Activated T-cell treated with anti-CD3 and anti-CD28 coated beads for 48 hours (primary cell): Measurements from ENCODE around the gene CLIP1.

Source experiments
- DNase-seq: peaks from one replicate; pipeline ENCODE4 v3.0.0-alpha.2; 2020; ENCODE audit warnings: low read depth

The CLIP1 gene

DNA sequence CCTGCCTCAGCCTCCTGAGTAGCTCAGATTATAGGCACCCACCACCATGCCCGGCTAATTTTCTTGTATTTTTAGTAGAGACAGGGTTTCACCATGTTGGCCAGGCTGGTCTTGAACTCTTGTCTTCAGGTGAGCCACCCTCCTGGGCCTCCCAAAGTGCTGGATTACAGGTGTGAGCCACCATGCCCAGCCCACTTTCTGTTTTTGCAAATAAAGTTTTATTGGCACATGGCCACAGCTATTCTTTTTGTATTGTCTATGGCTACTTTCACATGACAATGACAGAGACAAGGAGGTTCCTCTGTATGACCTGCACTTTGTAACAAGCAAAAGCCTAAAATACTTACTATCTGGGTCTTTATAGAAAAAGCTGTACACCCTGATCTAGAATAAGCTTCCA lies 176.9 kb downstream of the CLIP1 start:
- DNase-seq, result no peak

DNA sequence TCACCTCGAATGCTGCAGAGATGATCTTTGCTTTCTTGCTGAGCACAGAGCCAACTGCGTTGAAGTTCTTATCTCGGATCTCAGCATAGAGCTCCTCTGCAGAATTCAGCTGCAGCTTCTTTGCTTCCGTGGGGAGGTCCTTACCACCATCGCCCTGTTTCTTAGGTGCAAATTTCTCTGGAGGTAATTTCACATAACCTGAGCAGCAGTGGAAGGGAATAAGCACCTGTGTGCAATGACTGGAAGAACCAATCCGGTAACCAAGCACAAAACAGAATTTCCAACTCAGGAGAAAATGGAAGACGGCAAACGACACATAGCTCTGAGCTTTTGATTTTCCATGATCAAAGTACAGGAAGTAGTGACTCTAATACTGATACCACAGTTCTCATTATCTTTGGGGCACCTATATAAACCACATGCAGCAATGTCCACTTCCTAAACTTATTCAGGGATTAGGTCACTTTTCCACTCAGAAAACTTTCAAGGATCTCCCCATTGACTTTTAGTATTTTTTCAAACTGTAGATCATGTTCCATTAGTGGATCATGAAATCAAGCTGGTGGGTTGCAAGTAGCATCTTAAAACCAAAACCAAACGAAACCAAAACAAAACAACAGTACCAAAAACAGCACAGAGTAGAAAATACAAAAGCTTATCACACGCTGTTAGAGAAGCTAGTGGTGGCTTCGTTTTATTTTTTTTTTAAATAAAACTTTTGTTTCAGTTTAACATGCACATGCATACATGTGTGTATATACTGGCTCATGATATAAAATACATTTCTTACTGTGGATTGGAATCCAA lies 177.7 kb downstream of the CLIP1 start:
- no peak for DNase-seq

DNA sequence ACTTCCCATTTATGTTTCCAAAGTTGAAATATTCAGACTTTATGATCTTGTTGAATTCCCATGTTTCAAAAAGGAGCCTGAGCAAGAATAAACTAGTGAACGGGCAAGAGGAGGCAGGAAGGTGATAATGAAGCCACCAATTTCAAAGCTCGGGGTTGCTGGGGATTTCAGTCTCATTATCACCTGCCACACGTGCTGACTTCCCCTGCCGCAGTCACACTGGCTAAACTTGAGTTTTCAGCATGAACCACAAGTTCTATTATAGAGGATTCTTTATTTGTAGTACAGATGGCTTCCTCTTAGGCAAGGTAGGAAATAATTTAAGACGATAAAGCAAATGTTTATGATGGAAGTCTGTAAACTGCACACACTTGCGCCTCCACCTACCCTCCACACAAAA lies 178.5 kb downstream of the CLIP1 start:
- DNase-seq, result no peak

DNA sequence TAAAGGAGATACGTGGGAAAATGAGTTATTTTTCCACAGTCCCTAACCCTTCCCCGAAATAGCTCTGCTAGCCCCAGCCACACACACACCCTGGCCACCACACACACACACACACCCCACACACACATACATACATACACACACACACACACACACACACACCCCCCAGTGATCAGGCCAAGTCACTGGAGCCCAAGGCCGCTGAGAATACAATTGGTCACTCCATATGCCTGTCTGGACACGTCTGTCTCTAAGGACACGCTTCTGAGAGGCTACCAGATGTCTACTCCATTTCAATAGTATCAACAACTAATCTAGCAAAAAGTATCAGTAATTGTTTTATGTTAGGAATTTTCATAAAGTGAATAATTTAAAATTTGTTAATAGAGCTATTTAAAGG lies 183.6 kb downstream of the CLIP1 start:
- DNase-seq, result no peak

DNA sequence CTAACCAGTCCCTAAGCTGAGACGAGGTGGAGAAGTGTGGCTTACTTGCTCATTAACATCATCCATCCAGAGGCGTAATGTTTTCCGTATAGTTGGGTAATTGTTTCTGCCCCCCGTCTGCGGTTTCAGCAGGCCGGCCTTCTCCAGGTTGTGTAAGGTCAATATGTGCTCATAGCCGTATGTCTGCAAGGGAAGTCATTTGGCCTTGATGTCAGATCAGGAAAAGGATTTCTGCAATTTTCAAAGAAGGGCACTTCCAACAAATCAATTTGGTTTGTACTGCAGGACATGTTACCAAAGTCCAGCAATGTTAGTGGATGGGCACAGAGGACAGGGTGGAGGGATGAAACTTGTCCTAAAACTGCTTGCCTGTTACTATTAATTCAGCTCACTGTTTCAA lies 186.7 kb downstream of the CLIP1 start:
- DNase-seq, result no peak

DNA sequence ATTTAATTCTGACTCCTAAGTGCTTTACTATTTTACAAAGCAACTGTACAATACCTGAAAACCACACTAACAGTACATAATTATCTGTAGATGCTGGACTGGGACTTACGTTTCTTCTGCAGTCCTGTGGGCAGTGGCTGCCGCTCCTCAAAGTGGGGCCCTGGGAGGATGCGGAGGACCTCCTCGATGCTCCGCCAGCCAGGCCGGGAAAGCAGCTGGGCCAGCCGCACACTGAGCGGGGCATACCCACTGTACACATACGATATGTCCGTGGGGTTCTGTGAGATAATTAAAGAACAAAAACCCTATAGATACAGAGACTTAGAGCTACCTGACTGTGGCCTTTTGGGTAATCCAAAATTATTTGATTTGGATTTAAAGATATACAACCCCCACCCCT lies 189.8 kb downstream of the CLIP1 start:
- no peak for DNase-seq

DNA sequence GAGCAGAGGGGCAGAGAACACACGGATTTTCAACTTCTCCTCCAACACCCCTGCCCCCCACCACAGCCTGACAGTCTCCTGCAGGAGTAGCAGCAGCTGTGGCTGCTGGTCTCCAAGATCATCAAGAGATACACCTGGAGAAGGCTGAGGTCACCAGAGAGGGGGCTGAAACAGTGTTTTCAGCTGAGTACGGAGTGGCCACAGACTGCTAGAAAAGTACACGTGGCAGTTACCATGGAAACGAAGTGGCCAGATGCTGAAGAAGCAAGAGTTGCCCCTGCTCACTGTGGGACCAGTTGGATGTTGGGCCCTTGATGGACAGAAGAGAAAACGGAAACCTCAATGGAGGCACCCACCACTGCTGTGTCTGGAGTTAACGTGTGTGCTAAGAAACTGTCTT lies 191.7 kb downstream of the CLIP1 start:
- no peak for DNase-seq

DNA sequence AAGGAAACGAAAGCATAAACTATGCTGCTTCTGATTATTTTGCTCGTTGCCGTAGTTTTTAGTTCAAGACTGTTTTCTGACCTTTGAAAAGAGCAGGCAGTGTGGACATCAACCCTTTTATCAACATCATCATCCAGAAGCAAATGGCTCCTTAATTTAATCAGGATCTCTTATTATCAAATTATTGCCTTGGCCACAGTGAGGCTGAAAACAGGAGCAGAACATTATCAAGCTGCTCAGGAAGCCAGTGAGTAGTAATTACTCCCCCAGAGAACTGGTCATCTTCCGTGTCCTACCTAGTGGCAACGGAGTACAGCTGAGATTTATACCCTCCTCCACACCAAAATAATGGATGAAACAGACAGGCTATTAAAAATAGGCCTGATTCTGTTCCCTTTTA lies 194.4 kb downstream of the CLIP1 start:
- DNase-seq, result no peak

DNA sequence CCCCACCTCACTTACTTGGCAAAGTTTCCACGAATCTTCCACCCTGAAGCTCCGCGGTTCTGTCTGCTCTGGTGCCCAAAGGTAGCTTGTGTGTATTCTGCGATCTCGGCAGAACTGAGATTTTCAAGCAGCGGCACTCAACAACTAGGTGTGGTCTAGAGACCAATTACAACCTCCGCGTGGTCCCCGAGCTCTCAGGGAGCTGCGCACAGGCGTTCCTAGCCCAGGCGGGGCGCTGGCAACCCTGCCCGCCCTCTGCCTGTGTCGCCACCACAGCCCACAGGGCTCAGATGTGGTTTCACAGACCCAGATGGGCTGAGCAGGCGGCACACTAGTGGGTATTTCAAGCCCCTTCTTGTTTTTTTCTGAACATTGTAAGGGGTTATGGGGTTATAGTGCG lies 195.1 kb downstream of the CLIP1 start:
- DNase-seq, result peak; percentile 31

DNA sequence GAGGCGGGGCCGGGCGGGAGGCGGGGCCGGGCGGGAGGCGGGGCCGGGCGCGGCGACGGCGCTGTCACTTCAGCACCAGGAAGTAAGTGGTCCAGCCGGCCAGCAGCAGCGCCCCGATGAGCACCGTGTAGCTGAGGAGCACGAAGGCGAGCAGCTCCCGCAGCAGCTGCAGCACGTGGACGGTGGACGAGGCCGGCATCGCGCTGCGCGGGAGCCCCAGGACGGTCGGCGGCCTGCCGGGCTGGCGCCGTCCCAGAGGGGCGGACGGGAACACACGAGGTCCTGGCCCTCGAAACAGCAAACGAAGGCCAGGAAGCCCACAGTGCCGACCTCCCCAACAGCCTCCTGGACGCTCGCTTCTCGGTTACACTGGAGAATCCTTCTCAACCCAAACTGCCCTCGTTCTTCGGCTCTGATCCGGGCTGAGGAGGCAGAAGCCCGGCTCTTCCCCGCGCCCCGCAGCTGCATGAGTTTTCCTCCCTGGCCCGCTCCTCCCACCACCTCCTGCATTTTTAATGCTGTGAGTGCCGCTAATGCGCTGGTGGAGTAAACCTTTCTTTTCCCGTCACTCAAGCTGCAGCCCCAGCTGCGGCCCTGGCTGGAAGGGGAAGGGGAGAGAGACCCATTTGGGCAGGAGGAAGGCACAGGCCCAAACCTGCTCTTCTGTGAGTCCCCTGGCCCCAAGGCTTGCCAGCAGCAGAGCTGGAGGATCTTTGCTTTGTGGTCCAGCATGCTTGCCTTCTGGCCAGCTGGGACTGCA lies 195.9 kb downstream of the CLIP1 start:
- DNase-seq, result no peak

DNA sequence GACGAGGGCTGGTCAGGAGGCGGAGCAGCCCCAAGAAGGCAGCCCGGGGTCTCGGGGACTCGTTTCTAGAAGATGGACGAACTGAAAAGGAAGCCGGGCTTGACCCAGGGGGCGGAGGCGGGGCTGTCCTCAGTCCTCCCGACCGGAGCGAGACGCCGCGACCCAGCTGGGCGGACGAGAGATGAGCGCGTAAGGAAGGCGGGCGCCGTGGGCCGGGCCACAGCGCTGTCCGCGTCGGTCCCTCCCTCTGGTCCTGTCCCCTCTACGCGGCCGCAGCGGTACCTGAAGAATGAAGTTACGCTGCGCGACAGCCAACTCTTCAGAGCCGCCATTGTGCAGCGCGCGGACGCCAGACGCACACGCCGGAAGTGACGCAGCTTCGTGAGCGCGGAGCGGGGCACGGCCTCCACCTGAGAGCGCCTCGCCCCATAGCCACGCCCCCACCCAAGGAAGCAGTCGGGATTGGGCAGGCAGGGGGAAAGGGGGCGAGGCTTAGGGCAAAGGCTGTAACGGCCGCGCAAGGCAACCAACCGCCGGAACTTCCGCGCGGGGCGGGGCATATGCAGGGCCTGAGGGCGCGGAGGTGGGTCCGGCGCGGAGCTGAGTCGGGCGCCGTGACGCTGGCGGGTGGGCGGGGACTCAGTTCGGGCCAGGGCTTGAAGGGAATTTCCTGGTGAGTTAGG lies 196.6 kb downstream of the CLIP1 start, which contains the start of gene DIABLO:
DIABLO (minus strand) TSS at position 370 of the 683 bp plus-strand sequence; CDS start at position 332, 38 bp downstream.
- peak; percentile 100 for DNase-seq
